ENCODE measurements around the gene SLC17A9. TPM values are rescaled to one million over a fixed set of nuclear protein-coding genes. Genes with fewer than 3 reads are reported as not detected.

The SLC17A9 gene
- 2.5 and 3.2 TPM in 2 replicates for total RNA-seq
- 1.8 and 4.1 TPM in 2 replicates for polyA plus RNA-seq

GRCh38 chr20:62952373-62952967, at the start of gene SLC17A9:
Gene SLC17A9 (plus strand): TSS chr20:62952709. CDS start chr20:62952831, 122 bp downstream.
- H3K9me3 ChIP-seq (ENCODE audit: low read depth) = no peaks in the 10 kb centered on the region
- no peak for TF ChIP-seq CTCF (IDR thresholded peaks at IDR 0.05; ENCODE audit: low read depth, low read length)
- no peaks in the 10 kb centered on the region for H3K27me3 ChIP-seq
- H3K4me1 ChIP-seq (ENCODE audit: low read depth) = peaks cover 12% of the 10 kb centered on the region
- no peak within 1 kb of the TSS for H3K4me3 ChIP-seq
- H3K27ac ChIP-seq = peak within 1 kb of the TSS; percentile 49
- peak; percentile 30 to 38 for DNase-seq (ENCODE audit: low read depth in 1 of 2, low spot score in 1 of 2)
- H3K36me3 ChIP-seq = peaks cover 7% of the 10 kb centered on the region

GRCh38 chr20:62902926-62903615, 49.4 kb upstream of the SLC17A9 start:
- Histone ChIP-seq H3K9me3 (ENCODE audit: low read depth) (no peaks in the 10 kb centered on the region), H3K4me3 (no peak overlapping the region), H3K27ac (no peak overlapping the region), H3K4me1 (ENCODE audit: low read depth) (no peaks in the 10 kb centered on the region), H3K36me3 (peaks cover 62% of the 10 kb centered on the region), H3K27me3 (no peaks in the 10 kb centered on the region)
- TF ChIP-seq CTCF (IDR thresholded peaks at IDR 0.05; ENCODE audit: low read depth, low read length) = no peak
- DNase-seq (ENCODE audit: low read depth in 1 of 2, low spot score in 1 of 2) = no peak

- Histone ChIP-seq H3K27ac (no peak overlapping the region), H3K9me3 (ENCODE audit: low read depth) (no peaks in the 10 kb centered on the region), H3K27me3 (no peaks in the 10 kb centered on the region), H3K36me3 (peaks cover 88% of the 10 kb centered on the region), H3K4me1 (ENCODE audit: low read depth) (no peaks in the 10 kb centered on the region), H3K4me3 (no peak overlapping the region)
- no peak for TF ChIP-seq CTCF (IDR thresholded peaks at IDR 0.05; ENCODE audit: low read depth, low read length)
- DNase-seq (ENCODE audit: low read depth in 1 of 2, low spot score in 1 of 2) = no peak
Measured at GRCh38 chr20:62905536-62906117, 46.9 kb upstream of the SLC17A9 start.

- no peak for TF ChIP-seq CTCF (IDR thresholded peaks at IDR 0.05; ENCODE audit: low read depth, low read length)
- H3K4me1 ChIP-seq (ENCODE audit: low read depth) = no peaks in the 10 kb centered on the region
- no peaks in the 10 kb centered on the region for H3K9me3 ChIP-seq (ENCODE audit: low read depth)
- no peak overlapping the region for H3K27ac ChIP-seq
- H3K36me3 ChIP-seq = peaks cover 92% of the 10 kb centered on the region
- H3K4me3 ChIP-seq = no peak overlapping the region
- DNase-seq (ENCODE audit: low read depth in 1 of 2, low spot score in 1 of 2) = no peak
- H3K27me3 ChIP-seq = no peaks in the 10 kb centered on the region
Measured at GRCh38 chr20:62906209-62906608, 46.3 kb upstream of the SLC17A9 start.

GRCh38 chr20:62906647-62907375, 45.7 kb upstream of the SLC17A9 start:
- no peak overlapping the region for H3K27ac ChIP-seq
- H3K36me3 ChIP-seq = peaks cover 86% of the 10 kb centered on the region
- H3K27me3 ChIP-seq = no peaks in the 10 kb centered on the region
- DNase-seq (ENCODE audit: low read depth in 1 of 2, low spot score in 1 of 2) = no peak
- H3K4me1 ChIP-seq (ENCODE audit: low read depth) = no peaks in the 10 kb centered on the region
- no peaks in the 10 kb centered on the region for H3K9me3 ChIP-seq (ENCODE audit: low read depth)
- no peak for TF ChIP-seq CTCF (IDR thresholded peaks at IDR 0.05; ENCODE audit: low read depth, low read length)
- no peak overlapping the region for H3K4me3 ChIP-seq
